SIG-M5 treated with dmso at 0.1 percent for 504 hours (cell line): Measurements from ENCODE around the gene RUFY3.

ENCODE experiments used
- DNase-seq: peaks from one replicate; lab custom pipeline; 2025; ENCODE audit not compliant: unreplicated experiment; lab: John Stamatoyannopoulos, UW

The RUFY3 gene

DNA sequence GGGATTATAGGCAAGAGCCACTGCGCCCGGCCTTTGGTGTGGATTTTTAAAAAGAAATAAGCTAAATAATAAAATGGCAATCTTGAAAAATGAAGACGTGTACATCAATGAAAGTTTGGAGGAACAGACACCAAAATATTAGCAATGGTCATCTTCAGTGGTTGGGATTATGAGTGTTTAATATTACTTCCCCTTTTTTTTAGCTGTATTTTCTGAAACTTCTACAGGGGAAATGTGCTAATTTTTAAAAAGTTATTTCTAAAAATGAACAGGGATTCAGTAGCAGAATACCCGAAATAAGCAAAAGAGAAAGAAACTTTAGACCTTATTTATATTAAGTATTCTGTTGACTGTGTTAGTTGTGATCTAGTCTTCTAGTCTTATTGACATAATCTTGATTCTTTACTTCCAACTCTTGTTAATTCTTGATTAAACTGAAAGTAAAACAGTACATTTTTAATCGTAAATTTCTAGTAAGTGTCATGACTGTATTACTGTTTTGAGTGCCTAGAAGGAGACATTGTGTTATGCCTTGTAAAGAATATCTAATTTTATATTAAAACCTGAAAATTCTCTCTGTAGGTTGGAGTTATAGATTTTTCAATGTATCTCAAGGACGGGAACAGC, 51.3 kb downstream of the RUFY3 start:
- no peak for DNase-seq

- no peak for DNase-seq
These were observed 57.2 kb downstream of the RUFY3 start for GRCh38 chr4:70778888-70779422.

GRCh38 chr4:70783096-70783495, 61.3 kb downstream of the RUFY3 start:
- DNase-seq, result no peak

DNA sequence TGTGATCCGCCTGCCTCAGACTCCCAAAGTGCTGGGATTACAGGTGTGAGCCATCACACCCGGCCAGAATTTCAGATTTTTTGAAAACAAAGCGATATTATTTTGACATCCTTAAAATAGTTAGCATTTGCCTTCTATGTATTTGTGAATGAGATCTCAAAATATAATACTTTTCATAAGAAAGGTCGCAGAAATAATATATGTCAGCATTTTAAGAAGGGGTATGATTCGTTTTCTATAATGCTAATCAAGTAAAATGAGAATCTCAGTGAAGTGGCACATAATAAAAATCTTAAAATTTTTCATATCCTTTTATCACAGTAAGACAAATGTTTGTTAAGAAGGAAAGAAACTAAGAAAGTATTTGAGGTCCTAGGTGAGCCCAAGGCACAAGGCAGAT, 65.7 kb downstream of the RUFY3 start:
- no peak for DNase-seq

DNA sequence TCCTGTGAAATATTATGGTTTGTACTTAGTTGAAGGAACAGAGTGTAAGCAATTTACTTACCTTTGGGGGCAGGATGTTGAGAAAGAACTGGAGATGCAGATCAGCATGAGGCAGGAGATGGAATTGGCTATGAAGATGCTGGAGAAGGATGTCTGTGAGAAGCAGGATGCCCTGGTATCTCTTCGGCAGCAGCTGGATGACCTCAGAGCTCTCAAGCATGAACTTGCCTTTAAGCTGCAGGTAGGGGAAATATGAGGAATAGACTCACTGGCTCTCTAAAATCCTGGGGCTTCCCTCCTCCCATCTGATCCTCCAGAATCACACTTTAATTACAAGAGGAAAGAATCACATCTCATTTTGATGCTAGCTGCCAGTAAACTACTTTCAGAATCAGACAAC, 67.0 kb downstream of the RUFY3 start:
- DNase-seq, result no peak

GRCh38 chr4:70793626-70794025, 71.9 kb downstream of the RUFY3 start:
- no peak for DNase-seq

- no peak for DNase-seq
These were observed 79.6 kb downstream of the RUFY3 start for GRCh38 chr4:70801265-70801809.

- DNase-seq, result no peak
These were observed 81.3 kb downstream of the RUFY3 start for GRCh38 chr4:70802928-70803580.

DNA sequence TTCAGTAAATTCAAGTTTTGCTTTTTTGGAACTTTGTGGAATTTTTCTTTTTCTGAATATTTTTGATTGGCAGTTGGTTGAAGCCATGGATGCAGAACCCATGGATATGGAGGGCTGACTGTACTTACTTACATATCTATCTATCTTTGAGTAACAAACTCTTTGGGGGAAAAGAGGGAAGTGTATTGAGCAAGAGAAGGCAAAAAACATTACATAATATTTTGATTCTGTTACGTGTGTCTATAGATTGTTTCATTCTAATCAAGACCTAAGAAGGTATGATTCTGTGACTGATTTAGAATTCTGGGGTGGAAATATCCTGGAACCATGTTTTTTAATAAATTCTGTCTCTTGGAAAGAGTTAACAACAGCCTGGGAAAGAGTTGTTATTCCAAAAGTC, 86.4 kb downstream of the RUFY3 start:
- DNase-seq, result peak; percentile 37

DNA sequence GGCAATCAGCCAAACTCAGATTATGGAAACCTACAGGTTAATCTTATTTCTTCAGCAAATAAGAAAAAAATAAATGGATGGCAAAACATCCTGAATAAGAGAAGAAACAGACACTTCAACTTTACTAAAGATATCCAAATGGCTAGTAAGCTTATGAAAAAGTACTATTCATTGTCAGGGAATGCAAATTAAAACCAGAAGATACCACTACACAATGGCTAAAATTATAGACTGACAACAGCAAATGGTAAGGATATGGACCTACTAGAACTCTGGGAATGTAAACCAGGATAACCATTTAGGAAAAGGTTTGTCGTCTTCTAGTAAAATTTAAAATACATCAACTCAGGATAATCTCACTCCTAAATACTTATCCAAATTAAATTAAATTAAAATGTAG, 93.6 kb downstream of the RUFY3 start:
- no peak for DNase-seq

- no peak for DNase-seq
These were observed 95.1 kb downstream of the RUFY3 start for GRCh38 chr4:70816894-70817293.

GRCh38 chr4:70818173-70818855, 96.5 kb downstream of the RUFY3 start:
- DNase-seq, result no peak

DNA sequence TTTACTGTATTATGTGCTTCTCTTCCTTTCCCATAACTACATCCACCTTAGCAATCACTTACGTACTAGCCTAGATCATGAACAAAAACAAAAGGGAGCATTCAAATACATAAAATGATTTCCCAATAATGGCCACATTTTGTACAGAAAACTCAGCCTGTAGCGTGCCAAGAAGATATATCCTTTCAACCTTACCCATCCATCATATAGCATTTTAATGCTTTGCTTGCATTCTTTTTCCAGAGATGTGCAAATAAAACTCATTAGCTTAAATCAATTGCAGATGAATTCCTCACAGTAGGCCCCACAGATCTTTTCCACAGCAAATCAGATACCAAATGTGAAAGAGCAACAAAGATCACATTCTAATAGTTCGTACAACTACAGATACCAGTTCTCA, 97.2 kb downstream of the RUFY3 start:
- no peak for DNase-seq

- DNase-seq, result no peak
These were observed 107.3 kb downstream of the RUFY3 start for GRCh38 chr4:70829015-70829414.

GRCh38 chr4:70829492-70829891, 107.7 kb downstream of the RUFY3 start:
- no peak for DNase-seq

DNA sequence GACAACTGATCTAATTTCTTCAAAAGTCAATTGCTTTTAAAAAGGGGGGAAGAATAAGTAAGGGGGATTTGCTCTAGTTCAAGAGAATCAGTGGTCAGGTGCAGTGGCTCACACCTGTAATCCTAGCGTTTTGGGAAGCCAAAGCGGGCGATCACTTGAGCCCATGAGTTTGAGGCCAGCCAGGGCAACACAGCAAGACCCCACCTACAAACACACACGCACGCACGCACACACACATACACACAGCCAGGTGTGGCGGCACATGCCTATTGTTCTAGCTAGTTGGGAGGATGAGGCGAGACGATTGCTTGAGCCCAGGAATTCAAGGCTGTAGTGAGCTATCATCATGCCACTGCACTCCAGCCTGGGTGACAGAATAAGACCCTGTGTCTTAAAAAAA, 108.3 kb downstream of the RUFY3 start:
- no peak for DNase-seq

DNA sequence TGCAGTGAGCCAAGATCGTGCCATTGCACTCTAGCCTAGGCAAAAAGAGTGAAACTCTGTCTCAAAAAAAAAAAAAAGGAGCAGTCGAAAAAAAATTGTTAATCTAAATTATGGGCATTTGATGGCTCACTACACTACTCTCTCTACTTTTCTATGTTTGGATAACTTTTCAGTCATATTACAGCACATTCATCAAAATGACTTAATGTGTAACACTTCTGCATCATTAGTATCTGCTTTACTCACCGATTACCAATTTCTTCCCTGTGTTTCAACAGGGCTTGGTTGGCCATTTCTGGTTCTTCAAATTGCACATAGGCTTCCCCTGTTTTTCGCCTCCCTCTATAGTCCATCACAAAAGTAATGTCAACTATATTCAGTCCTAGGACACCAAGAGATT, 109.5 kb downstream of the RUFY3 start:
- no peak for DNase-seq

- DNase-seq, result no peak
These were observed 111.9 kb downstream of the RUFY3 start for GRCh38 chr4:70833675-70834074.

DNA sequence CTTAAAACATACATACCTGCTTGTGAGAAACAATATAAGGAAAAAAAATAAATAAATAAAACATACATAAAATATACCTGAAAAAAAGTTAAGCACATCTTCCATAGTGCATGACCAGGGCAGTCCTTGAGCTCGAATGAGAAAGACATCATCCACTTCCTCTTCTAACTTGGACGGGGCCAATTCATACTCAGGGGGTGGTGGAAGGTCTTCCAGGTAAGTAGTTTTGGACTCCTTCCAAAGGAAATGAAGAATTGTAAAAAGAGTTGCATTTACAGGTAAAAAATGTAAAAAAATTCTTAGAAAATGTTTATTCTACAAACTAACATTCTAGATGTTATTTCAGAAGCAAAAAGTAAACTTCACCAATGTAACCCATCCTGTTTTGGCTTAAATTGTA, 114.3 kb downstream of the RUFY3 start:
- no peak for DNase-seq

DNA sequence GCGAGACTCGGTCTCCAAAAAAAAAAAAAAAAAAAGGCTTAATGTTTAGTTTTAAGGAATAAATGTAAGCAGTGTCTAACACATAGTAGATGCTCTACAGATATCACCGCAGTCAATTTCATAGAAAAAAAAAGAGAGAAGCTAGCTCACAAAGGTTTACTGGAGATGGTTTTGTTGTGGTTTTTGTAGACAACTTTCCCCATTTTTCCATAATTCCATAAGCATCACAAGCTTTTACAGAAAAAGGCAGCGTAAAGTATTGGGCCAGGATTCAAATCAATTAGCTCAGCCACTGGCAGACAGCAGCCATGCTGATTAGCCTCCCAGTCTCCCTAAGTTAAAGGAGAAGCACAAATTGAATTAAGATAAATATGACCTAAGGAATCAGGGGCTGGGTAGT, 116.4 kb downstream of the RUFY3 start:
- DNase-seq, result no peak

DNA sequence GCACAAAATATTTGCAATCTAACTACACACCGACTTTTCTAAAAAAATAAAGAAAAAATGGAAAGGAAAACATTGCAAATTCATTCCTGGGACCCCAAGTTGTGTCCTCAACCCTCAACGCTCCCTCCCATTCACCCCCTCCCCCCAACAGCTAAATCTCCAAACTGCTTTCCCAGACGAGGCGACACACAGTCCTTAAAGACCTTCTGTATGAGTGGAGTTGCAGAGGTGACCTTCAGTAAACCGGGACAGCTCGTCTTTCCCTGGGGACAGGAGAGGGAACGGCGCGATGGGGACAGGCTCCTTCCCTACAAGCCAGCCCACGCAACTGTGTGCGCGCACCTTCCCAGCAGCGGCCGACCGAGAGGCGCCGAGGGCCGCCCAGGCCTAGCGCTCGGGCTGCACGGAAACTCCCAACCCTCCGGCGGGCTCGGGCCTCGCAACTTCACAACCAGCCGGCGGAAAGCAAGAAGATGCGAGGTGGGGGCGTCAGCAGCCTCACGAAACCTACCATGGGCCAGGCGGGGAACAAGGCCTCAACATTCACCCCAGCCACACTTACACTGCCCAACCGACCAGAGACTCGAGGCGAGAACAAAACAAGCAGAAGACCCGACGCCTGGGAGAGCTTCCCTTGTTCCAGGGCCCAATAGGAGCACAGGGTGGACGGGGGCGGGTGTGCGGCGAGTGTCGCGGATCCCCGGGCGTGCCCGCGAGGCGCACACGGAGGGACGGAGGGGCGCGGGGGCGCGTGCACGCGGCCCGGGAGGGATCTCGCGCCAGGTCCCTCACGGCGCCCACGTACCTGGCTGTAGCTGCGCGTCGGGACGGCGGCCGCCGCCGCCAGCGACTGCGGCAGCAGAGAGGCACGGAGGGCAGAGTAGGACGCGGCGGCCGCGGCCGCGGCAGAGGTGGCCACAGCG, 117.2 kb downstream of the RUFY3 start:
- peak; percentile 61 for DNase-seq
